Stimulated activated CD4-positive, alpha-beta T cell treated with anti-CD3 and anti-CD28 coated beads, TNF-alpha, amount 100 ng/mL, for 4 hours (primary cell): ENCODE measurements around the gene KCNK1.
"Not testable (repeated sequence)": the region's sequence is repeated elsewhere in the genome, so short reads cannot be mapped to it uniquely, and the experiment has no call there.

Experiments used
- DNase-seq, 3 experiments: peaks; one replicate each; pipeline ENCODE4 v3.0.0-alpha.2; 2020; ENCODE audit warnings: low read depth in 3 of 3

Gene KCNK1

GRCh38 chr1:233607252-233608119, 6.4 kb upstream of the KCNK1 start:
- no peak for DNase-seq

- DNase-seq, result no peak
Observed at GRCh38 chr1:233608988-233609387, 4.9 kb upstream of the KCNK1 start.

GRCh38 chr1:233609926-233610325, 4.0 kb upstream of the KCNK1 start:
- DNase-seq, result no peak

GRCh38 chr1:233610628-233611027, 3.3 kb upstream of the KCNK1 start:
- no peak for DNase-seq

- not testable (repeated sequence) for DNase-seq
Observed at GRCh38 chr1:233611363-233611762, 2.5 kb upstream of the KCNK1 start.

GRCh38 chr1:233614173-233614742, 352 bp downstream of the KCNK1 start:
- no peak for DNase-seq

DNA sequence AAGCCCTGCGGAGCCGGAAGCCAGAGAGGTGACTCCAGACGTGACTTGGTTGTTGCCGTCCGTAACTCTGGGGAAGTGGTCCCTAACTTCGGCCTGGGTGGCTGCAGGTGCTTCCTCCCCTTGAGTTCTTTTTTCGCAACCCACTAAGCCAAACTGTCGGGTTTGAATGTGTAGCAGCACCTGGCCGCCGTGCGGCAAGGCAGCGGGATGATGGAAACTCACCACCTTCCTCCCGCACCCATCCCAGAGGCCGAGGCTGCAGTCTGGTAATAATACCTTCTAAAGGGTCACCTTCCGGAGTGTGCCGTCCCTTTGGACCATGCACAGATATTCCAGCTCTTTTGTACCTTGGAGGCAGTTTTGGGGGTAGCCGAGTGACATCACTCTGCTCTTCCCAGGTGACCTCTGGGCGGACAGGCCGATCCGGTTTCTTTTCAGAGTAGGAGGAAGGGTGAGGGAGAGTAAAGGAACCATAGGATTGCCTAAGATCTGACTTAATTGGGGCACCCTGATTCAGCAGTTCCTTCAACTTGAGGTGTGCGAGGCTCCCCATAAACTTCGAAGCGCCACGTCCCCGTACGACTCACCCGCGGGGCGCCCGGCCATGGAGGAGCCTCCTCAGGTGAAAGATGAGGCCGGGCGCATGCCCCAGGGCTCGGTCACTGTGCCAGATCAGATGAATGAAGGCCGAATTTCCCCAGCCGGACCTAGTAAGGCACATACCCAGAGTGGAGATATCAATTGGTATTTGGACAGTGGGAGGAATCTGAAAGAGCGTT, 1.0 kb downstream of the KCNK1 start:
- no peak for DNase-seq

GRCh38 chr1:233615571-233615970, 1.7 kb downstream of the KCNK1 start:
- no peak for DNase-seq

- no peak for DNase-seq
Observed at GRCh38 chr1:233617025-233617424, 3.1 kb downstream of the KCNK1 start.

GRCh38 chr1:233619414-233619813, 5.5 kb downstream of the KCNK1 start:
- DNase-seq, result not testable (repeated sequence)

DNA sequence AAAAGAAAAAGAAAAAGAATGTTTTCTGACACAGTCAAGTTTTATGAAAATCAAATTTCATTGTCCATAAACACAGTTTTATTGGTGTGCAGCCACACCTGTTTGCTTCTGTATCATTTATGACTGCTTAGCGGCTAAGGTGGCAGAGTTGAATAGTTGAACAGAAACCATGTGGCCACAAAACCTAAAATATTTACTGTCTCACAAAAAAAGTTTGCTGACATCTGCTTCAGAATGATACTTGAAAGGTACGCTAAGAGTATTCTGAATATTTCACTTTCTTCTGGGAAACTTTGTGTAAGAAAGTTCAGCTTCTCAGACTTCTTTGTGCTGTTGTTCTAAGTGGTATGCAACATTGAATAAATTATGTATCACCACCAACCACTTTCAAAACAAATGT, 6.2 kb downstream of the KCNK1 start:
- DNase-seq, result no peak

DNA sequence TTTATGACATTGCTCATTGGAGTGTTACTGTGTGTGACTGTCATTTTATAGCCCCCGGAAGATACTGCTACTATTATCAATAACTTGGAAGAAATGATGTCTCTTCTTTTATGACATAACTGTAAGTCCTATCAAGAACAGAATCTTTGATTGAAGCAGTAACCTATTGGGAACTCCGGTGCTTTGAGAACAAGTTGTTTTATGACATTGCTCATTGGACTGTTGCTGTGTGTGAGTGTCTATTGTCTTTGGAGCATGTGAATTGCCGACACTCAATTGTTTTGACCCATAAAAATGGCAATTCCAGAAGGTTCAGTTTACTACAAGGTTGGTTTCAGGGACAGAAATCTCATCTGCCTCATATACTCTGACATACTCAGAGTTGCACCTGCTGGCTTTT, 8.0 kb downstream of the KCNK1 start:
- no peak for DNase-seq

- DNase-seq, result no peak
Observed at GRCh38 chr1:233624289-233624688, 10.4 kb downstream of the KCNK1 start.

- no peak for DNase-seq
Observed at GRCh38 chr1:233625087-233625486, 11.2 kb downstream of the KCNK1 start.

GRCh38 chr1:233625510-233625981, 11.6 kb downstream of the KCNK1 start:
- DNase-seq, result no peak

DNA sequence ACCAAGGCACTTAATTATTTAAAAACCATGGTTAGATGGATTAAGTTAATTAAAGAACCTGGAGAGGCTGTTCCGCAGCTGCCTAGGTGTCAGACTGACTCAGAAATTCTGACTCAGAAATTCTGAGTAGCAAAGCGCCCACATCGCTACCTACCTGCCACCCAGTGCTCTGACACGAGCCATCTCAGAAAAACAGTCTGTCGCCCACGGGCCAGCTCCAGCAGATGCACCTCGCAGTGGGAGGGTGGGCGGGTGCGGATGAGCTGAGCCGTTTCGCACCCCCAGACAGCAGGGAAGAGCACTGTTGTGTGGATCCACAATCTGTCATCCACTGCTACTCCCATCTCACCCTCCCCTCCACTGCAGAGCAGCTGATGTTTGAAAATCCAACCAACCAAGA, 13.5 kb downstream of the KCNK1 start:
- peak in 1 of 3 experiments; percentile 9 for DNase-seq

DNA sequence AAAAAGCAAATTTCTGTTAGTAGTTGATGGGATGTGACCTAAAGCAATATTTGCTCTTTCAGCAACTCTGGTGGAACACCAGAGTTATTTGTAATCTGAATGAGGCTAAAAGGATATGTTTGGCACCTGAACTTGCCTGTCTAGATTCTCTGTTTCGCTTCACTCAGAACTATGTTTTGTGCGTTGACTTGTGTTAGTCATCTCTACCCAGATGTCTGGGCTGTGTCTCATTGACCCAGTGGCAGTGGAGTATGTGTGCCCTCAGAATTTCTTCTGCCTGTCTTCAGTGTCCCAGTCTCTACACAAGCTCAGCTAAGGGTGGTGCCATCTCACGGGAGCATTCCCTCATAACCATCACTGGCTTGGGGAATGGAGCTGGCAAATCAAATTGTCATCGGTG, 13.9 kb downstream of the KCNK1 start:
- no peak for DNase-seq

DNA sequence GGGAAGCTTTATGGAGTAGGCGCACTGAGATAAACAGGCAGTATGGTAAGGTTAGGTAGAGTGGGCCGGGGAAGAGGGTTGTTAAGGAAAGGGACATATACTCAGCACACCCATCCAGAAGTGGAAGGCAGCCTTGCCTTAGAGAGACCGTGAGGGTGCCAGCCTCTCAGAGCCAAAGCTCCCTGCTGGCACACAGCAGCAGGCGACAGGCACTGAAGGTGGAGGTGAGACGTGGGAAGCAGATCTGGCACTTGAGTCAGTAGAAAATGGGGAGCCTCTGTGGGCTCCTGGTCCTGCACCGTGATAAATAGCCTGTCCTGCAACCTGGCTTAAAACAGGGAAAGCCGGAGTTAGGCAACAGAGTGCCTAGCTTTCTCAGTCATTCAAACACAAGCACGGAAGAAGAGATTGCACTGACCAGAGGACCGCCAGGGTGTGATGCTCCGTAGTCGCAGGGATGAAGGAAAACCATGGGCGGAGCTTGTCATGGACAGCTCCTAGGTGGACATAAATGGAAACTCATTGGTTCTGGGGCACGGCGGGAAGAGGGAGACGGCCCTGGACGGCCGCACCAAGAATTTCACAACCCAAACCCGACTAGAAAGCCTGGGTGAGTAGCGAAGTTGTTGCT, 15.5 kb downstream of the KCNK1 start:
- DNase-seq, result no peak

DNA sequence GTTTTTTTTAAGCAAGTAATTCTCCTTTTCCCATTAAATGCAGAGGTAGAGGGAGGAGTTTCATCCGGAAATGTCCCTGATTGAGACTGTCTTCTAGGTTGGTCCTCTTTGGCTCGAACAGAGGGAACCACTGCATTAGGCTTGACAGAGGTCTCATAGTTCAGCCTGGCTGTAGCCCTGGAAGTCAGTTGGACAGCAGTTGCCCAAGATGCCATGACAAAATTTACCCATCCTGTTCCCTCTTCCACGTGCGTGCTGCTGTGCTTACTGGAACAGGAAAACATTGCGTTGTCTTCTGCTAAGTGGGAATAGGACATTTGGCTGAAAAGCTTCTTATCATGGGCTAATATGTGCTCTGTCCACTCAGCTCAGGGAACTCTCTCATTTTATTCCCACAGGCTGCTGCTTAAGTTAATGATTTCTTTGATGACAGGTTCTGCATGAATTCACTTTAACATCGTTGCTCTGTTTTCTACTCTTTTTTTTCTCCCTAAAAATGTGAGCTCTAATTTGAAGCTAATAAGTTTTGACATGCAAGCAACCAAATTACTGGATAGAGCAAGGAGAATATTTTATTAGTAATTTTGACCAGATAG, 18.0 kb downstream of the KCNK1 start:
- no peak for DNase-seq

DNA sequence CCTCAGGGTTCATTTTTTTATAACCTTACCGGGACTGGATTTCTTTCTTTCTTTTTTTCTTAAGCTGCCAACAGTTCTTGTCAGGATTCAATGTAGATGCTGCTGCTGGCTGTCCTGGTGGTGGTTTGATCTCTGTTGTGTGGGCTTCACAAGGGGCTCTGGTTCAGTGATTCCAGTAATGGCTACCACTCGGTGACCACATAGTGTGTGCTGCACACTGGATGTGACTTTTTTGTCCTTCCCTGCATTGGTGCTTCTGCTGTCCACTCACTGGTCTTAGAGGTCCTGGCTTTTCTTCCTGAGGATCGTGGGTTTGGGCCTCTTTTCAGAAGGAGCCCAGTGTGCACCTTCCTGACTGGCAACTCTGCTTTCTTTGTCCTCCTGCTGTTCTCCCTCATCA, 18.5 kb downstream of the KCNK1 start:
- DNase-seq, result no peak

GRCh38 chr1:233635765-233636502, 22.0 kb downstream of the KCNK1 start:
- DNase-seq, result no peak
